Stomach (tissue), 9 donors: ENCODE measurements around the gene ATG13. TPM values are rescaled to one million over a fixed set of nuclear protein-coding genes. Genes with fewer than 3 reads are reported as not detected.

ENCODE experiments used
- DNase-seq, 2 donors: peaks; one replicate each; pipeline versions ENCODE4 v3.0.0 to v3.0.0-alpha.2; 2013 to 2019
- H3K27ac ChIP-seq, 5 donors: fragments of 200-600 bp in 4 of 5; sonication (generic) in 4 of 5; one replicate each; pipeline ENCODE4 v1.5.1; 2013 to 2019; ENCODE audit warnings: mild to moderate bottlenecking in 1 of 5, moderate library complexity in 1 of 5
- H3K27me3 ChIP-seq, 3 donors: fragments of 200-600 bp; sonication (generic); one replicate each; pipeline ENCODE4 v1.5.1; 2017 to 2019; ENCODE audit warnings: mixed run types in 1 of 3
- H3K36me3 ChIP-seq, 4 donors: fragments of 200-600 bp; sonication (generic); 1 replicate in 3 of 4; 2 replicates in 1 of 4; pipeline ENCODE4 v1.5.1; 2016 to 2019
- H3K4me1 ChIP-seq, 4 donors: fragments of 200-600 bp; sonication (generic); one replicate each; pipeline ENCODE4 v1.5.1; 2016 to 2019
- H3K4me3 ChIP-seq, 4 donors: fragments of 200-600 bp; sonication (generic) in 3 of 4; one replicate each; pipeline ENCODE4 v1.5.1; 2016 to 2019; ENCODE audit warnings: mild to moderate bottlenecking in 1 of 4
- H3K9me3 ChIP-seq, 4 donors: fragments of 200-600 bp; sonication (generic); one replicate each; pipeline ENCODE4 v1.5.1; 2016 to 2019
- EP300 ChIP-seq: sonication (generic); formaldehyde crosslinking; IDR thresholded peaks from one replicate; pipeline ENCODE4 v1.6.1; 2017; ENCODE audit warnings: antibody characterized with exemption
- POLR2A ChIP-seq, 4 donors: fragments of 450-650 bp; IDR thresholded peaks; one replicate each; pipeline ENCODE4 v1.6.1; 2016; ENCODE audit warnings: antibody characterized with exemption in 4 of 4, control low read depth in 2 of 4, mild to moderate bottlenecking in 1 of 4, moderate library complexity in 1 of 4
- POLR2AphosphoS5 ChIP-seq, 3 donors: sonication (generic); formaldehyde crosslinking; IDR thresholded peaks; one replicate each; pipeline ENCODE4 v1.6.1; 2016; ENCODE audit warnings: antibody characterized with exemption in 3 of 3
- WGBS, 5 donors: extraction: QIAGEN DNeasy Blood & Tissue Kit in 3 of 5; methylation state at CpG; one replicate each; pipeline versions ENCODE4 v1.1.5 to v1.1.7; 2013 to 2018; 5-methylcytosine and 5-hydroxymethylcytosine counted together
- intact Hi-C: fragments of 100-400 bp; cut with DNase I; formaldehyde crosslinking; loops from one replicate; pipeline ENCODE4 v1.15.1; 2023; ENCODE audit warnings: low total_unique reads
- polyA plus RNA-seq, 3 donors: library from polyadenylated mRNA; stranded (reverse); fragments of 200-250 nt; gene quantifications; one replicate each; pipeline ENCODE4 v1.2.3, GENCODE V29; 2013
- total RNA-seq, 5 donors: library from RNA; depleted of rRNA; stranded (reverse); fragments of >200 nt; gene quantifications; one replicate each; pipeline versions ENCODE4 v1.1.0 to v1.2.3, GENCODE V29; 2014 to 2016
- TF ChIP-seq, protein P1 (sequence below), 7 experiments: fragments of 450-650 bp in 4 of 7; fragments of 200-600 bp in 3 of 7; sonication (generic) in 3 of 7; IDR thresholded peaks; one replicate each; pipeline ENCODE4 v1.5.1; 2016 to 2019; ENCODE audit warnings: antibody characterized with exemption in 7 of 7, control low read depth in 2 of 7, mild to moderate bottlenecking in 1 of 7
- donor health status: healthy with polysubstance abuse.
- donor health status: Bipolar disorder and iron deficiency.
- donor health status: healthy.

ATG13 gene
- total and polyA plus RNA-seq, 8 donors, result 17.3 to 286 (median 104) TPM

- intact Hi-C loops, result no loop called here
- no peak for DNase-seq
- Histone ChIP-seq H3K27me3 (no peaks in the 10 kb centered on the region), H3K27ac (no peak overlapping the region), H3K4me3 (no peak overlapping the region), H3K9me3 (no peaks in the 10 kb centered on the region), H3K4me1 (peaks cover 0 to 10% (median 3%) of the 10 kb centered on the region in 4 donors), H3K36me3 (peaks cover 50 to 100% (median 99%) of the 10 kb centered on the region in 4 donors)
- TF ChIP-seq POLR2AphosphoS5 (IDR thresholded peaks at IDR 0.05), result no peak
These were observed 45.0 kb downstream of the ATG13 start for GRCh38 chr11:46662366-46662765.

DNA sequence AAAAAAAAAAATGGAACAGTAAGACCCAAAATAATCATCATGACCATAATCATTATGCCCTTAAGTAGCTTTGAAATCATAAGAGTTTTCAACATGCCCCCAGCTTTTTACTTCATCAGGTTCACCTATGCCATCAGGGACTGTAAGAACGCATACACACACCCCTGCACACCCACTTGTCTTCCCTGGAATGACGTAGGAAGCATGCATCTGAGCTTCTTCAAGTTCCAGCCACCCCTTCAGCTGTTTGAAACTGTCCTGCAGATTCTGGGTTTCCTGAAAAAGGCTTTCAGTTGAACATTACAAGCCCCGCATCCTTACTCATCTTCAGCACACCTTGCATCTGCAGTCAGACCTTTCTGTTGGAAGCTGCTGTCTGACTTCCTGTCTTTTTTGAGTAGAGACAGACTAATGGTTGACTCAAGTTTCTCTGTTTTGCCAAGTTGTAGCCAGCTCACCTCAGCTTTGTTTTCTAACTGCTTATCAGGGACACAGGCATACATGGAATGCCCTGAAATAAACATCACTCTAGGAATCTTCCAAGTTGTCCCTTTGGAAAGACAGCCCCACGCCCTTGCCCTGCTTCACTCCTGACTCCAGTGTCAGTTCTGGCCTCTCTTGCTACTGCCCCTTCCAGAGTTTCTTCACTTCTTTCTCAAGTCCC, 46.1 kb downstream of the ATG13 start:
- Histone ChIP-seq H3K9me3 (no peaks in the 10 kb centered on the region), H3K27me3 (no peaks in the 10 kb centered on the region), H3K27ac (peak overlapping the region in 1 of 5 donors; percentile 27), H3K36me3 (peaks cover 46 to 100% (median 99%) of the 10 kb centered on the region in 4 donors), H3K4me3 (no peak overlapping the region), H3K4me1 (peaks cover 0 to 14% (median 4%) of the 10 kb centered on the region in 4 donors)
- WGBS, 5 donors, result 81 to 90% (median 87%) methylated on average over 4 of the region's 4 CpGs
- intact Hi-C loops, result no loop called here
- no peak for DNase-seq
- TF ChIP-seq POLR2A (IDR thresholded peaks at IDR 0.05), result no peak
- TF ChIP-seq EP300, result no peak
- TF ChIP-seq POLR2AphosphoS5 (IDR thresholded peaks at IDR 0.05), result no peak
- TF ChIP-seq, protein P1, sequence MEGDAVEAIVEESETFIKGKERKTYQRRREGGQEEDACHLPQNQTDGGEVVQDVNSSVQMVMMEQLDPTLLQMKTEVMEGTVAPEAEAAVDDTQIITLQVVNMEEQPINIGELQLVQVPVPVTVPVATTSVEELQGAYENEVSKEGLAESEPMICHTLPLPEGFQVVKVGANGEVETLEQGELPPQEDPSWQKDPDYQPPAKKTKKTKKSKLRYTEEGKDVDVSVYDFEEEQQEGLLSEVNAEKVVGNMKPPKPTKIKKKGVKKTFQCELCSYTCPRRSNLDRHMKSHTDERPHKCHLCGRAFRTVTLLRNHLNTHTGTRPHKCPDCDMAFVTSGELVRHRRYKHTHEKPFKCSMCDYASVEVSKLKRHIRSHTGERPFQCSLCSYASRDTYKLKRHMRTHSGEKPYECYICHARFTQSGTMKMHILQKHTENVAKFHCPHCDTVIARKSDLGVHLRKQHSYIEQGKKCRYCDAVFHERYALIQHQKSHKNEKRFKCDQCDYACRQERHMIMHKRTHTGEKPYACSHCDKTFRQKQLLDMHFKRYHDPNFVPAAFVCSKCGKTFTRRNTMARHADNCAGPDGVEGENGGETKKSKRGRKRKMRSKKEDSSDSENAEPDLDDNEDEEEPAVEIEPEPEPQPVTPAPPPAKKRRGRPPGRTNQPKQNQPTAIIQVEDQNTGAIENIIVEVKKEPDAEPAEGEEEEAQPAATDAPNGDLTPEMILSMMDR (IDR thresholded peaks at IDR 0.05), result no peak

DNA sequence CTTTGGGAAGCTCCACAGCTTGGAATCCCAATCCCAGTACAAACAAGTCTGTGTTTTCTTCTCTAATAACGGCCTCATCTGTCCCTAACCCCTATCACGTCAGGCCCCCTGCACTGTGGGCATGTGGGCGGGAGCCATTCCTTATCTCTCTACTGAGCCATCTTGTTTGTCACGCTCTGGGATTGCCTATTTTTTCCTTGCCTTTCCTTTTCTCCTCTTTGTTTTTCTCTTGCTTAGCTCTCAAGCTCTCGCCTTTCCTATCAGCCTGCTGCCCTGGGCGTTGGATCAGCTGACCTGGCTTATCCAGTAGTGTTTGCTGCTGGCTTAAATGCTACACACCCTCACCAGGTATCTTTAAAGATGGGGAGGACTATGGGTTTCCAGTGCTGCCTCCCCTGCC, 47.3 kb downstream of the ATG13 start:
- intact Hi-C loops, result no loop called here
- no peak for TF ChIP-seq POLR2AphosphoS5 (IDR thresholded peaks at IDR 0.05)
- no peak for TF ChIP-seq POLR2A (IDR thresholded peaks at IDR 0.05)
- no peak for TF ChIP-seq EP300
- TF ChIP-seq, protein P1 (IDR thresholded peaks at IDR 0.05), result no peak
- Histone ChIP-seq H3K4me3 (no peak overlapping the region), H3K9me3 (no peaks in the 10 kb centered on the region), H3K27ac (peak overlapping the region in 3 of 5 donors; percentile 13 to 33 (median 27)), H3K27me3 (no peaks in the 10 kb centered on the region), H3K4me1 (peaks cover 0 to 18% (median 4%) of the 10 kb centered on the region in 4 donors), H3K36me3 (peaks cover 46 to 100% (median 99%) of the 10 kb centered on the region in 4 donors)
- WGBS, 5 donors, result 43 to 72% (median 57%) methylated on average over 6 of the region's 6 CpGs
- DNase-seq, result no peak

DNA sequence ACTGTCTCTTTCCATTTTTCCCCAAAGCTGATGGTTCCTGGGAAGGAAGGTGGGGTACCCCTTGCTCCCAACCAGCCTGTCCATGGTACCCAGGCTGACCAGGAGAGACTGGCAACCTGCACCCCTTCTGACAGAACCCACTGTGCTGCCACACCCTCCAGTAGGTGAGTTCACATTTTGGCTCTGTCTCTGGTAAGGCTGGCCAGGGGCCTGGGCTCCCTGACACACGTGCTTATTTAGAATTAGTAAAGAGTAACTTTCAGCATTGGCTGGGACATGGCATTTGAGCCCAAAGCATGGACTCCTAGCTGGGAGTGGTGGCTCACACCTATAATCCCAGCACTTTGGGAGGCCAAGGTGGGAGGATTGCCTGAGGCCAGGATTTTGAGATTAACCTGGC, 48.0 kb downstream of the ATG13 start:
- intact Hi-C loops, result no loop called here
- H3K36me3 ChIP-seq, result peaks cover 48 to 100% (median 99%) of the 10 kb centered on the region in 4 donors
- 67 to 93% (median 85%) methylated on average over 1 of the region's 1 CpG for WGBS, 5 donors

More for the DNA sequence above, 48.0 kb downstream of the ATG13 start:
- TF ChIP-seq POLR2A (IDR thresholded peaks at IDR 0.05) (no peak), EP300 (no peak), POLR2AphosphoS5 (IDR thresholded peaks at IDR 0.05) (no peak)
- TF ChIP-seq, protein P1 (IDR thresholded peaks at IDR 0.05), result no peak
- Histone ChIP-seq H3K4me1 (peaks cover 0 to 25% (median 4%) of the 10 kb centered on the region in 4 donors), H3K27ac (no peak overlapping the region), H3K4me3 (no peak overlapping the region), H3K27me3 (no peaks in the 10 kb centered on the region), H3K9me3 (no peaks in the 10 kb centered on the region)
- no peak for DNase-seq
